HCT116 (cell line): ENCODE data around the gene SH3D19. TPM values are rescaled to one million over a fixed set of nuclear protein-coding genes. Genes with fewer than 3 reads are reported as not detected.

Experiments used
- ATAC-seq: fragments of 200-7000 bp; cut with Tn5 transposase; 2 replicates; pipeline ENCODE4 v1.9.1; 2020; ENCODE audit warnings: mild to moderate bottlenecking, moderate library complexity
- BruUV-seq: library from RNA; stranded (reverse); fragments of 400-500 nt; replicated peaks from 2 replicates; lab custom pipeline; 2021; lab: Mats Ljungman, UMichigan
- CTCF ChIA-PET: fragments of 300-600 bp; sonication (Branson Sonifier 250); formaldehyde crosslinking; loops from one replicate; lab custom pipeline; 2021; ENCODE audit warnings: antibody characterized with exemption; lab: Charles Lee
- POLR2A ChIA-PET: fragments of 300-600, 350-600 bp; sonication (Branson Sonifier 250); formaldehyde crosslinking; loops from one replicate; lab custom pipeline; 2021; ENCODE audit warnings: antibody characterized with exemption; lab: Charles Lee
- RAD21 ChIA-PET, 2 experiments: fragments of 300-600 bp; sonication (Branson Sonifier 250); formaldehyde crosslinking; loops; one replicate each; lab custom pipeline; 2023; ENCODE audit warnings: low total read pairs in 2 of 2; ENCODE audit not compliant: uncharacterized antibody in 2 of 2, unreplicated experiment in 2 of 2, low non-redundant PET in 1 of 2; lab: Charles Lee
- DNase-seq: peaks from one replicate; pipeline ENCODE4 v3.0.0-alpha.2; 2010; ENCODE audit warnings: low read depth, low spot score
- H2AFZ ChIP-seq: fragments of 200-600 bp; shearing (Covaris generic), sonication (generic); 2 replicates; pipeline ENCODE4 v1.6.1; 2017; ENCODE audit warnings: low read depth, mixed run types, mixed read lengths, antibody characterized with exemption, low read length; ENCODE audit not compliant: poor library complexity, severe bottlenecking
- H3K27ac ChIP-seq: 2 replicates; pipeline ENCODE4 v1.5.1; 2012; ENCODE audit warnings: low read depth, low read length
- H3K27me3 ChIP-seq: fragments of 200-600 bp; sonication (generic); 2 replicates; pipeline ENCODE4 v1.6.1; 2016; ENCODE audit warnings: mixed run types, low read length, mixed read lengths; ENCODE audit not compliant: insufficient read depth
- H3K36me3 ChIP-seq, 2 experiments: fragments of 200-500 bp in 1 of 2; fragments of 200-600 bp in 1 of 2; sonication (Bioruptor generic) in 1 of 2; sonication (generic) in 1 of 2; 2 replicates each; pipeline versions ENCODE4 v1.5.1 to v1.6.1; 2014 to 2016; ENCODE audit warnings: low read length in 2 of 2, inconsistent platforms in 1 of 2, mixed read lengths in 1 of 2, mixed run types in 1 of 2; ENCODE audit not compliant: insufficient read depth in 2 of 2, control insufficient read depth in 1 of 2
- H3K4me1 ChIP-seq, 2 experiments: fragments of 200-600 bp in 1 of 2; sonication (generic) in 1 of 2; 2 replicates each; pipeline versions ENCODE4 v1.5.1 to v1.6.1; 2012 to 2017; ENCODE audit warnings: low read length in 2 of 2, inconsistent platforms in 1 of 2, mild to moderate bottlenecking in 1 of 2, mixed read lengths in 1 of 2, mixed run types in 1 of 2, moderate library complexity in 1 of 2; ENCODE audit not compliant: insufficient read depth in 2 of 2, control insufficient read depth in 1 of 2
- H3K4me2 ChIP-seq: fragments of 200-600 bp; sonication (generic); 2 replicates; pipeline ENCODE4 v1.6.1; 2017; ENCODE audit warnings: mixed run types, low read length, mixed read lengths
- H3K4me3 ChIP-seq, 2 experiments: fragments of 200-600 bp in 1 of 2; sonication (generic) in 1 of 2; replicated peaks in 1 of 2; 2 replicates each; pipeline ENCODE4 v1.5.1; 2011 to 2016; ENCODE audit warnings: low read length in 2 of 2, control low read depth in 1 of 2, low read depth in 1 of 2, mild to moderate bottlenecking in 1 of 2, mixed read lengths in 1 of 2, mixed run types in 1 of 2
- H3K79me2 ChIP-seq: fragments of 200-600 bp; sonication (generic); 2 replicates; pipeline ENCODE4 v1.6.1; 2017; ENCODE audit warnings: mild to moderate bottlenecking, mixed run types, low read length, moderate library complexity, mixed read lengths; ENCODE audit not compliant: insufficient read depth
- H3K9ac ChIP-seq: fragments of 200-600 bp; sonication (generic); 2 replicates; pipeline ENCODE4 v1.6.1; 2016; ENCODE audit warnings: low read length, mixed read lengths
- H3K9me2 ChIP-seq: fragments of 200-600 bp; sonication (generic), shearing (Covaris generic); 2 replicates; pipeline ENCODE4 v1.6.1; 2017; ENCODE audit warnings: mixed run types, mild to moderate bottlenecking, moderate library complexity; ENCODE audit not compliant: insufficient read depth
- H3K9me3 ChIP-seq, 2 experiments: fragments of 200-500 bp in 1 of 2; fragments of 200-600 bp in 1 of 2; sonication (Bioruptor generic) in 1 of 2; sonication (generic) in 1 of 2; 2 replicates each; pipeline ENCODE4 v1.6.1; 2014 to 2017; ENCODE audit warnings: low read length in 2 of 2, mixed read lengths in 2 of 2, inconsistent platforms in 1 of 2, low read depth in 1 of 2, mild to moderate bottlenecking in 1 of 2, mixed run types in 1 of 2, moderate library complexity in 1 of 2; ENCODE audit not compliant: control insufficient read depth in 1 of 2, insufficient read depth in 1 of 2
- H4K20me1 ChIP-seq: fragments of 200-600 bp; sonication (generic), shearing (Covaris generic); 2 replicates; pipeline ENCODE4 v1.6.1; 2017; ENCODE audit warnings: mixed run types, mild to moderate bottlenecking, moderate library complexity; ENCODE audit not compliant: insufficient read depth
- CBX3 ChIP-seq: IDR thresholded peaks from 2 replicates; pipeline ENCODE4 v1.6.1; 2012; ENCODE audit warnings: low read depth
- CEBPB ChIP-seq: IDR thresholded peaks from 2 replicates; pipeline ENCODE4 v1.6.1; 2012; ENCODE audit warnings: low read depth
- EGR1 ChIP-seq: IDR thresholded peaks from 2 replicates; pipeline ENCODE4 v1.6.1; 2012; ENCODE audit warnings: low read depth
- ELF1 ChIP-seq: IDR thresholded peaks from 2 replicates; pipeline ENCODE4 v1.6.1; 2012; ENCODE audit warnings: low read depth, borderline replicate concordance
- EZH2phosphoT487 ChIP-seq: fragments of 200-600 bp; IDR thresholded peaks from 2 replicates; pipeline ENCODE4 v1.6.1; 2018; ENCODE audit warnings: antibody characterized with exemption, borderline replicate concordance
- FOSL1 ChIP-seq: IDR thresholded peaks from 2 replicates; pipeline ENCODE4 v1.6.1; 2012; ENCODE audit warnings: low read depth
- MAX ChIP-seq: IDR thresholded peaks from 2 replicates; pipeline ENCODE4 v1.6.1; 2012
- POLR2A ChIP-seq: IDR thresholded peaks from 2 replicates; pipeline ENCODE4 v1.7.0; 2011; ENCODE audit warnings: borderline replicate concordance; ENCODE audit not compliant: insufficient read depth, insufficient read length; ENCODE audit errors: extremely low read depth
- SIN3A ChIP-seq: IDR thresholded peaks from 2 replicates; pipeline ENCODE4 v1.6.1; 2012; ENCODE audit warnings: low read depth
- TCF7L2 ChIP-seq: IDR thresholded peaks from 2 replicates; pipeline ENCODE4 v1.7.0; 2011; ENCODE audit warnings: borderline replicate concordance, inconsistent platforms; ENCODE audit not compliant: insufficient read depth, insufficient read length; ENCODE audit errors: extremely low read depth
- YY1 ChIP-seq: IDR thresholded peaks from 2 replicates; pipeline ENCODE4 v1.6.1; 2011; ENCODE audit warnings: low read length, low read depth, moderate library complexity, mild to moderate bottlenecking; ENCODE audit not compliant: insufficient replicate concordance; ENCODE audit errors: extremely low read depth
- ZBTB33 ChIP-seq: IDR thresholded peaks from 2 replicates; pipeline ENCODE4 v1.6.1; 2011; ENCODE audit warnings: mild to moderate bottlenecking, low read length, moderate library complexity; ENCODE audit not compliant: insufficient replicate concordance; ENCODE audit errors: extremely low read depth
- ZFX ChIP-seq: fragments of 450-650 bp; IDR thresholded peaks from 2 replicates; pipeline ENCODE4 v1.6.1; 2017
- intact Hi-C: fragments of 100-400 bp; cut with micrococcal nuclease; formaldehyde crosslinking; loops from 2 replicates; pipeline ENCODE4 v1.10.0; 2022
- total RNA-seq: library from RNA; stranded (reverse); gene quantifications from one replicate; pipeline ENCODE4 v1.2.1, GENCODE V29; 2021; ENCODE audit not compliant: unreplicated experiment

Gene SH3D19
- total RNA-seq, 1 experiment from 2014 or later = 37.5 TPM

- no peak overlapping the region for H3K4me2 ChIP-seq
- intact Hi-C loops = no loop called here
- H3K27ac ChIP-seq = no peak overlapping the region
- no TSS peak for BruUV-seq
- DNase-seq = no peak
- CTCF ChIA-PET = no interaction called here
- H3K27me3 ChIP-seq = no peaks in the 10 kb centered on the region
- no peak overlapping the region for H3K9ac ChIP-seq
- H3K9me3 ChIP-seq = no peaks in the 10 kb centered on the region
- no peak for TF ChIP-seq MAX
- TF ChIP-seq CEBPB = no peak
- TF ChIP-seq TCF7L2 = no peak
- no peak for TF ChIP-seq EGR1
- TF ChIP-seq FOSL1 = no peak
- TF ChIP-seq EZH2phosphoT487 = no peak
- no peak for TF ChIP-seq SIN3A
- TF ChIP-seq POLR2A = no peak
- TF ChIP-seq CBX3 = no peak
- TF ChIP-seq YY1 = no peak
- no peak for TF ChIP-seq ZFX
- no peak for TF ChIP-seq ZBTB33
- no peak for TF ChIP-seq ELF1
- TF ChIP-seq, all 23 proteins: peak for 0
- Histone ChIP-seq H3K4me3 (no peak overlapping the region), H3K79me2 (no peaks in the 10 kb centered on the region), H2AFZ (no peak overlapping the region), H3K36me3 (peaks cover 0 to 4% of the 10 kb centered on the region in 2 experiments; a peak in 1 of 4 replicates), H4K20me1 (no peaks in the 10 kb centered on the region), H3K4me1 (no peaks in the 10 kb centered on the region), H3K9me2 (no peaks in the 10 kb centered on the region)
- no peak for ATAC-seq
- POLR2A ChIA-PET = no interaction called here
- RAD21 ChIA-PET = no interaction called here
Measured at GRCh38 chr4:151175233-151175632, 150.2 kb downstream of the SH3D19 start.
